OCI-LY1 (cell line): Measurements from ENCODE around the gene LCMT1.

Experiments
- EZH2 ChIP-seq: fragments of 200-600 bp; sonication (generic), shearing (Covaris generic); IDR thresholded peaks from 2 replicates; pipeline ENCODE4 v1.8.0; 2017; ENCODE audit warnings: borderline replicate concordance, mixed run types, mild to moderate bottlenecking, antibody characterized with exemption, low read length, moderate library complexity, mixed read lengths
- TF ChIP-seq, protein P1 (sequence below): fragments of 200-600 bp; sonication (generic), shearing (Covaris generic); IDR thresholded peaks from 2 replicates; pipeline ENCODE4 v1.5.1; 2017; ENCODE audit warnings: mild to moderate bottlenecking, antibody characterized with exemption, low read length, moderate library complexity, mixed read lengths

DNA sequence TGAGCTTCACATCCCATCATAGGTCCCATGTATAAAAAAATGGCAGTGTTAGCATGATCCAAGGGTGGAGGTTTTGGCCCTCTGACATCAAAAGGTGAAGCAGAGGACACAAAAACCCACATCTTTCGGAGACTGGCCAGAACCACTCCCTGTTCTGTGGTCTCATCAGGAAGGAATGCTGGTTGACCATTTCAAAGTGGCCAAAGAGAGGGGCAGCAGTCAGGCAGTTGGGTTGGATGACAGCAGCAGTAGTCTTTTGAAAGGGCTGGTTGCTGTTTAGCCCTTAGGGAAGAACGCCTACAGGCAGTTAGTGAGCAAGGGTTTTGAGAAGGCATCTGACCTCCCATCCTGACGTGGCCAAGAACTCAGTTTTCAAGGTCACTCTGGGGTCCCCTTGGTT is 40.5 kb downstream of the LCMT1 start:
- TF ChIP-seq EZH2: no peak
- TF ChIP-seq, protein P1, sequence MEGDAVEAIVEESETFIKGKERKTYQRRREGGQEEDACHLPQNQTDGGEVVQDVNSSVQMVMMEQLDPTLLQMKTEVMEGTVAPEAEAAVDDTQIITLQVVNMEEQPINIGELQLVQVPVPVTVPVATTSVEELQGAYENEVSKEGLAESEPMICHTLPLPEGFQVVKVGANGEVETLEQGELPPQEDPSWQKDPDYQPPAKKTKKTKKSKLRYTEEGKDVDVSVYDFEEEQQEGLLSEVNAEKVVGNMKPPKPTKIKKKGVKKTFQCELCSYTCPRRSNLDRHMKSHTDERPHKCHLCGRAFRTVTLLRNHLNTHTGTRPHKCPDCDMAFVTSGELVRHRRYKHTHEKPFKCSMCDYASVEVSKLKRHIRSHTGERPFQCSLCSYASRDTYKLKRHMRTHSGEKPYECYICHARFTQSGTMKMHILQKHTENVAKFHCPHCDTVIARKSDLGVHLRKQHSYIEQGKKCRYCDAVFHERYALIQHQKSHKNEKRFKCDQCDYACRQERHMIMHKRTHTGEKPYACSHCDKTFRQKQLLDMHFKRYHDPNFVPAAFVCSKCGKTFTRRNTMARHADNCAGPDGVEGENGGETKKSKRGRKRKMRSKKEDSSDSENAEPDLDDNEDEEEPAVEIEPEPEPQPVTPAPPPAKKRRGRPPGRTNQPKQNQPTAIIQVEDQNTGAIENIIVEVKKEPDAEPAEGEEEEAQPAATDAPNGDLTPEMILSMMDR: no peak
